Heart left ventricle (tissue), 16 donors: ENCODE measurements around the gene IQCF2. TPM values are rescaled to one million over a fixed set of nuclear protein-coding genes. Genes with fewer than 3 reads are reported as not detected.

Source experiments
- ATAC-seq, 4 donors: fragments of 200-7000 bp; cut with Tn5 transposase; one replicate each; pipeline ENCODE4 v1.9.1; 2020 to 2022; ENCODE audit warnings: moderate library complexity in 4 of 4, mild to moderate bottlenecking in 3 of 4, moderate number of reproducible peaks in 1 of 4
- DNase-seq, 5 donors: peaks; one replicate each; pipeline ENCODE4 v3.0.0-alpha.2; 2020
- H3K27ac ChIP-seq, 12 donors: fragments of 200-600 bp; sonication (generic) in 4 of 12; one replicate each; pipeline versions ENCODE4 v1.5.0 to v1.8.0; 2016 to 2022; ENCODE audit warnings: mild to moderate bottlenecking in 2 of 12
- H3K27me3 ChIP-seq, 9 donors: fragments of 200-600 bp; sonication (generic) in 2 of 9; one replicate each; pipeline versions ENCODE4 v1.5.1 to v1.8.0; 2016 to 2022; ENCODE audit warnings: mild to moderate bottlenecking in 3 of 9
- H3K36me3 ChIP-seq, 9 donors: fragments of 200-600 bp; sonication (generic) in 2 of 9; one replicate each; pipeline versions ENCODE4 v1.5.0 to v1.8.0; 2018 to 2022; ENCODE audit warnings: mild to moderate bottlenecking in 2 of 9
- H3K4me1 ChIP-seq, 12 donors: fragments of 200-600 bp; sonication (generic) in 4 of 12; one replicate each; pipeline versions ENCODE4 v1.5.0 to v1.8.0; 2016 to 2022; ENCODE audit warnings: mild to moderate bottlenecking in 3 of 12
- H3K4me3 ChIP-seq, 12 donors: fragments of 200-600 bp; sonication (generic) in 4 of 12; one replicate each; pipeline versions ENCODE4 v1.5.0 to v1.8.0; 2017 to 2022; ENCODE audit warnings: mild to moderate bottlenecking in 9 of 12, moderate library complexity in 4 of 12
- H3K9me3 ChIP-seq, 12 donors: fragments of 200-600 bp; sonication (generic) in 4 of 12; one replicate each; pipeline versions ENCODE4 v1.5.0 to v1.8.0; 2016 to 2022; ENCODE audit warnings: mild to moderate bottlenecking in 1 of 12
- CTCF ChIP-seq, 12 donors: fragments of 200-600 bp; sonication (generic) in 4 of 12; IDR thresholded peaks; one replicate each; pipeline versions ENCODE4 v1.5.0 to v1.8.0; 2018 to 2022; ENCODE audit warnings: antibody characterized with exemption in 12 of 12, mild to moderate bottlenecking in 5 of 12
- POLR2A ChIP-seq, 2 donors: fragments of 450-650 bp; IDR thresholded peaks; one replicate each; pipeline ENCODE4 v1.6.1; 2017; ENCODE audit warnings: antibody characterized with exemption in 2 of 2, mild to moderate bottlenecking in 2 of 2, moderate library complexity in 2 of 2
- WGBS, 4 donors: extraction: QIAGEN DNeasy Blood & Tissue Kit in 2 of 4; methylation state at CpG; one replicate each; pipeline versions ENCODE4 v1.1.5 to v1.1.7; 2013 to 2018; 5-methylcytosine and 5-hydroxymethylcytosine counted together
- intact Hi-C, 10 donors: fragments of 100-400 bp; cut with DNase I; formaldehyde crosslinking; loops; one replicate each; pipeline versions ENCODE4 v1.11.1 to v1.14.2; 2022
- polyA plus RNA-seq, 2 donors: library from polyadenylated mRNA; stranded (reverse); fragments of 200-250 nt; gene quantifications; one replicate each; pipeline ENCODE4 v1.2.3, GENCODE V29; 2013
- total RNA-seq, 9 donors: library from RNA; depleted of rRNA in 2 of 9; stranded (reverse); fragments of >200 nt in 2 of 9; fragmentation: NEBNext Ultra II Directional in 3 of 9; extraction: Animal tissue kit (Norgen Biotek cat#: 25700) in 3 of 9; gene quantifications; one replicate each; pipeline versions ENCODE4 v1.1.0 to v1.2.4, GENCODE V29; 2016 to 2023
- donor health status: ischemic (EF 13 %, LVEDD 7.1; RV severe dilation, severe dysfunction).
- donor health status: healthy with polysubstance abuse.
- donor health status: DM: no; HTN: yes; CAD: no.
- donor health status: DM: no; HTN: no; CAD: no.
- donor health status: ischemic (EF 25% LVEDD 6.9; RV normal size, moderate dysfunction).
- donor health status: ischemic (EF 25% LVEDD 5.7; RV mildly dilated, moderate dysfunction).
- donor health status: healthy.
- donor health status: DM: yes; HTN: yes; CAD: no.
- donor health status: ischemic (EF 35%, LVEDD 5.7; RV mildly dilated, moderate dysfunction).
- donor health status: nonischemic (EF 11% LVEDD 7.7; RV severe dilation, severe dysfunction).
- donor health status: DM: yes; HTN: yes; CAD: no.
- donor health status: PGD.
- donor health status: ischemic (EF 29% LVEDD 5.4; RV normal size, mild dysfunction).
- donor health status: nonischemic (EF 23%, LVEDD 6.1; RV moderate dilation, normal function).

Gene IQCF2
- total and polyA plus RNA-seq, 11 donors, result not detected

- no peak for ATAC-seq
- WGBS, 4 donors, result 83 to 95% (median 85%) methylated on average over 2 of the region's 2 CpGs
- TF ChIP-seq POLR2A (IDR thresholded peaks at IDR 0.05) (no peak), CTCF (IDR thresholded peaks at IDR 0.05) (no peak)
Measured at GRCh38 chr3:51904034-51904823, 42.8 kb downstream of the IQCF2 start.

GRCh38 chr3:51908026-51908425, 46.6 kb downstream of the IQCF2 start:
- peaks cover 0 to 5% (median 0%) of the 10 kb centered on the region in 9 donors for H3K27me3 ChIP-seq
- no peak for DNase-seq
- no peaks in the 10 kb centered on the region for H3K4me1 ChIP-seq
- H3K27ac ChIP-seq, result no peak overlapping the region
- peaks cover 0 to 15% (median 0%) of the 10 kb centered on the region in 12 donors for H3K9me3 ChIP-seq
- intact Hi-C loops, result no loop called here
- WGBS, 4 donors, result 69 to 83% (median 74%) methylated on average over 4 of the region's 4 CpGs
- TF ChIP-seq POLR2A (IDR thresholded peaks at IDR 0.05) (no peak), CTCF (IDR thresholded peaks at IDR 0.05) (no peak)
- H3K36me3 ChIP-seq, result no peaks in the 10 kb centered on the region
- ATAC-seq, result no peak
- H3K4me3 ChIP-seq, result no peak overlapping the region

More at GRCh38 chr3:51904034-51904823, 42.8 kb downstream of the IQCF2 start:
- H3K9me3 ChIP-seq, result peaks cover 0 to 12% (median 0%) of the 10 kb centered on the region in 12 donors
- intact Hi-C loops, result no loop called here
- H3K36me3 ChIP-seq, result no peaks in the 10 kb centered on the region
- H3K4me1 ChIP-seq, result no peaks in the 10 kb centered on the region
- H3K27ac ChIP-seq, result no peak overlapping the region
- no peak for DNase-seq
- peaks cover 0 to 6% (median 0%) of the 10 kb centered on the region in 9 donors for H3K27me3 ChIP-seq
- H3K4me3 ChIP-seq, result no peak overlapping the region

Other genes with a start within 250 kb of the IQCF2 start
- 10 to 100 TPM; 29.5 to 64.0 (median 36.9) TPM for gene TEX264, start 190.4 kb upstream of the IQCF2 start, total RNA-seq
- gene TEX264, start 190.4 kb upstream of the IQCF2 start, polyA plus RNA-seq, result 10 to 100 TPM; 68.1 to 69.0 TPM
- under 1 TPM in 7 of 9 donors, not detected in 2; 0.21 to 0.95 (median 0.56) TPM for gene GRM2, start 154.5 kb upstream of the IQCF2 start, total RNA-seq
- under 1 TPM; 0.03 to 0.11 TPM for gene GRM2, start 154.5 kb upstream of the IQCF2 start, polyA plus RNA-seq
- gene IQCF6, start 82.4 kb upstream of the IQCF2 start, total RNA-seq, result not detected
- not detected for gene IQCF6, start 82.4 kb upstream of the IQCF2 start, polyA plus RNA-seq
- not detected for gene IQCF5, start 14.0 kb downstream of the IQCF2 start, total RNA-seq
- gene IQCF5, start 14.0 kb downstream of the IQCF2 start, polyA plus RNA-seq, result not detected
- not detected for gene IQCF1, start 41.7 kb downstream of the IQCF2 start, total RNA-seq
- gene IQCF1, start 41.7 kb downstream of the IQCF2 start, polyA plus RNA-seq, result not detected
- gene RRP9, start 80.3 kb downstream of the IQCF2 start, total RNA-seq, result 10 to 100 TPM in 5 of 9 donors, 1 to 10 TPM in 4; 6.1 to 14.7 (median 10.2) TPM
- gene RRP9, start 80.3 kb downstream of the IQCF2 start, polyA plus RNA-seq, result 10 to 100 TPM; 12.4 to 30.8 TPM
- 10 to 100 TPM; 11.0 to 37.5 (median 14.5) TPM for gene PARP3, start 80.7 kb downstream of the IQCF2 start, total RNA-seq
- gene PARP3, start 80.7 kb downstream of the IQCF2 start, polyA plus RNA-seq, result 1 to 10 TPM; 7.0 to 9.1 TPM
- gene GPR62, start 93.8 kb downstream of the IQCF2 start, total RNA-seq, result under 1 TPM in 5 of 9 donors, not detected in 4; 0.13 to 0.27 (median 0.21) TPM
- under 1 TPM; 0.06 to 0.11 TPM for gene GPR62, start 93.8 kb downstream of the IQCF2 start, polyA plus RNA-seq
- gene PCBP4, start 105.8 kb downstream of the IQCF2 start, total RNA-seq, result 100 to 1,000 TPM in 2 of 9 donors, 10 to 100 TPM in 7; 55.4 to 149 (median 63.9) TPM
- gene PCBP4, start 105.8 kb downstream of the IQCF2 start, polyA plus RNA-seq, result 100 to 1,000 TPM in 1 of 2 donors, 10 to 100 TPM in 1; 64.8 to 101 TPM
- gene ABHD14B, start 112.4 kb downstream of the IQCF2 start, total RNA-seq, result 10 to 100 TPM in 7 of 9 donors, 1 to 10 TPM in 2; 8.7 to 22.2 (median 12.3) TPM
- gene ABHD14B, start 112.4 kb downstream of the IQCF2 start, polyA plus RNA-seq, result 10 to 100 TPM; 11.5 to 19.8 TPM
- gene ABHD14A, start 113.4 kb downstream of the IQCF2 start, total RNA-seq, result 10 to 100 TPM; 17.7 to 51.4 (median 22.1) TPM
- gene ABHD14A, start 113.4 kb downstream of the IQCF2 start, polyA plus RNA-seq, result 10 to 100 TPM; 21.7 to 70.3 TPM
- gene ACY1, start 121.9 kb downstream of the IQCF2 start, total RNA-seq, result 10 to 100 TPM; 14.8 to 45.3 (median 27.7) TPM
- gene ACY1, start 121.9 kb downstream of the IQCF2 start, polyA plus RNA-seq, result 10 to 100 TPM; 18.3 to 21.2 TPM
- 100 to 1,000 TPM; 515 to 986 (median 681) TPM for gene RPL29, start 134.3 kb downstream of the IQCF2 start, total RNA-seq
- gene RPL29, start 134.3 kb downstream of the IQCF2 start, polyA plus RNA-seq, result 1,000 to 10,000 TPM; 1,354 to 1,405 TPM
- gene DUSP7, start 195.0 kb downstream of the IQCF2 start, total RNA-seq, result 10 to 100 TPM; 14.5 to 33.2 (median 20.7) TPM
- 10 to 100 TPM in 1 of 2 donors, 1 to 10 TPM in 1; 9.2 to 26.1 TPM for gene DUSP7, start 195.0 kb downstream of the IQCF2 start, polyA plus RNA-seq